SH-SY5Y (cell line): ENCODE measurements around the gene SERTAD3.

Experiments used
- GATA2 ChIP-seq: IDR thresholded peaks from 2 replicates; pipeline ENCODE4 v1.6.1; 2011; ENCODE audit warnings: mild to moderate bottlenecking, low read depth, low read length
- GATA3 ChIP-seq: IDR thresholded peaks from 2 replicates; pipeline ENCODE4 v1.6.1; 2011; ENCODE audit warnings: low read depth, mild to moderate bottlenecking, low read length, moderate library complexity

DNA sequence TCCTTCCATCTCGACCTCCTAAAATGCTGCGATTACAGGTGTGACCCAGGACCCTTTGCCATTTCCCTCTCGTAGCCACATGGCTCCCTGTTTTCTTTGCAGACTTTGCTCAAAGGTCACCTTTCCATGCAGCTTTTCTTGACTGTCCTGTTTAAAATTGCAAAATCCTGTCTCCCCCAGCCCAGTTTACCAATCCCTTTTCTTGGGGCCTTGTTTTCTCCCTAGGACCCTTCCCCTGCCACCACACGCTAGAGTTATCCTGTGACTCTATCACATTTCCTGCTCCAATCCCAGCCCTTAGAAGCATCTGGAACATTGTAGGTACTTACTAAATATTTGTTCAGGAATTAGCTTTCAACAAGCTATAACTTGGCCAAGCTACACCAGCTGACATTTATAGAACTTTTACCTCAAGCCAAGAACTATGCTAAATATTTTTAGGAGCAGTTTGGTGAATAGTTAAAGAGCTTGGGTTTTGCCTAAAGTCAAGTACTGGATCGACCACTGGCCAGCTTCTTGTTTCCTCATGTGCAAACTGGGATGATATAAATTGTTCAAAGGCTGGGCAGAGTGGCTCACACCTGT lies 9.1 kb upstream of the SERTAD3 start:
- TF ChIP-seq GATA3 (no peak), GATA2 (no peak)
